Uterus (tissue), 2 donors: ENCODE measurements around the gene FAM180A.

Source experiments
- POLR2A ChIP-seq, 2 donors: fragments of 450-650 bp; IDR thresholded peaks; one replicate each; pipeline ENCODE4 v1.6.1; 2016; ENCODE audit warnings: antibody characterized with exemption in 2 of 2, mild to moderate bottlenecking in 1 of 2, moderate library complexity in 1 of 2
- TF ChIP-seq, protein P1 (sequence below), 4 experiments: fragments of 200-600 bp in 2 of 4; fragments of 450-650 bp in 2 of 4; sonication (generic) in 2 of 4; IDR thresholded peaks; one replicate each; pipeline ENCODE4 v1.5.1; 2016 to 2019; ENCODE audit warnings: antibody characterized with exemption in 4 of 4, mild to moderate bottlenecking in 2 of 4, moderate library complexity in 1 of 4

- TF ChIP-seq, protein P1, sequence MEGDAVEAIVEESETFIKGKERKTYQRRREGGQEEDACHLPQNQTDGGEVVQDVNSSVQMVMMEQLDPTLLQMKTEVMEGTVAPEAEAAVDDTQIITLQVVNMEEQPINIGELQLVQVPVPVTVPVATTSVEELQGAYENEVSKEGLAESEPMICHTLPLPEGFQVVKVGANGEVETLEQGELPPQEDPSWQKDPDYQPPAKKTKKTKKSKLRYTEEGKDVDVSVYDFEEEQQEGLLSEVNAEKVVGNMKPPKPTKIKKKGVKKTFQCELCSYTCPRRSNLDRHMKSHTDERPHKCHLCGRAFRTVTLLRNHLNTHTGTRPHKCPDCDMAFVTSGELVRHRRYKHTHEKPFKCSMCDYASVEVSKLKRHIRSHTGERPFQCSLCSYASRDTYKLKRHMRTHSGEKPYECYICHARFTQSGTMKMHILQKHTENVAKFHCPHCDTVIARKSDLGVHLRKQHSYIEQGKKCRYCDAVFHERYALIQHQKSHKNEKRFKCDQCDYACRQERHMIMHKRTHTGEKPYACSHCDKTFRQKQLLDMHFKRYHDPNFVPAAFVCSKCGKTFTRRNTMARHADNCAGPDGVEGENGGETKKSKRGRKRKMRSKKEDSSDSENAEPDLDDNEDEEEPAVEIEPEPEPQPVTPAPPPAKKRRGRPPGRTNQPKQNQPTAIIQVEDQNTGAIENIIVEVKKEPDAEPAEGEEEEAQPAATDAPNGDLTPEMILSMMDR (IDR thresholded peaks at IDR 0.05), result no peak
- TF ChIP-seq POLR2A (IDR thresholded peaks at IDR 0.05), result no peak
Measured at GRCh38 chr7:135747366-135747765, 1.2 kb downstream of the FAM180A start.
